GM18861 (cell line): ENCODE data around the gene PACS1.
"Not testable (repeated sequence)": the region's sequence is repeated elsewhere in the genome, so short reads cannot be mapped to it uniquely, and the experiment has no call there.

Source experiments
- ATAC-seq: cut with Tn5 transposase; IDR thresholded peaks from one replicate; pipeline ENCODE4 v1.9.1; 2021; ENCODE audit not compliant: unreplicated experiment

Gene PACS1

DNA sequence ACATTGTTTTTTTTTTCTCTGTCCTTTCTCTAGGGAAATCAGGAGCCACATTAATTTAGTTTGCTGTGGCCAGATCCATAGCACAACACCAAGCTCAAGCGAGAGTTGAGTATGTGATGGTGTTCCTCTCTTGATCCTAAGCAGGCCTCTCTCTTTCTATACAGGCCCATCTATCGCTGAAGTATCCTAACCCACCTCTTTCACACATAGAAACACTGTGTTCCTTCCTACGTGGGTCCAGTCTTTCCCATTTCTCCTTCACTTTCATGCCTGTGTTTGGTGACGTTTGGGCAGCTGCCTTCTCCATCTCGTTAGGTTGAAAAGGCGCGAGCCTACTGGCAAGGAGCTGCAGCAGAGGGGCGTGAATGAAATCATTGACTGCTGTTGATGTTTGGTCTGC lies 2.4 kb downstream of the PACS1 start:
- no peak for ATAC-seq

GRCh38 chr11:66073669-66074068 lies 3.6 kb downstream of the PACS1 start:
- no peak for ATAC-seq

DNA sequence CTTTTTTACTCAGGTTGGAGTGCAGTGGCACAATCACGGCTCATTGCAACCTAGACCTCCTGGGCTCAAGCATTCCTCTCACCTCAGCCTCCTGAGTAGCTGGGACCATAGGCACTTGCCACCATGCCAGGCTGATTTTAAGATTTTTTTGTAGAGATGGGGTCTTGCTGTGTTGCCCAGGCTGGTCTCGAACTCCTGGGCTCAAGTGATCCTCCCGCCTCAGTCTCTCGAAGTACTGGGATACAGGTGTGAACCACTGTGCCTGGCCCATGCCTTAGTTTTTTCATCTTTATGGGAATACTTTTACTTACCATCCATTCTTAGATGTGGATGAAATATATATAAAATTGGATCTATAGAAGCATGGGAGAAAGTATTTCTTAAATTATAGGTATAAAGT lies 5.2 kb downstream of the PACS1 start:
- ATAC-seq, result no peak

GRCh38 chr11:66076561-66076960 lies 6.5 kb downstream of the PACS1 start:
- ATAC-seq, result no peak

DNA sequence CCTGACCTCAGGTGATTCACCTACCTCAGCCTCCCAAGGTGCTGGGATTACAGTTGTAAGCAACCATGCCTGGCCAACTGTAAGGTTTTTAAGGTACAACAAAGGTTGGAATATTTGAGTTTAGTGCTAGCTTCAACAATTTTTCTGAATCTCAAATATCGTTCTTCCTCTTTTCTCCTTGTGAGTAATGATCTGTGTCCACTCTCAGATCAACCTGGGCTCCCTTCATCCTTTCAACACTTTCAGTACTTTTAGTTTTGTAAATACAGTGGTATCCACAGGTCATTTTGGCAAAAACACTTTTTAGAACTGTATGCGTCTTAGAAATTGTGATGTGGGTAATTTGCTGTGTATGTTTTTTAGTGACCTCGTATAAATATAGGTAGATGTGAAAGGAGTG lies 7.9 kb downstream of the PACS1 start:
- ATAC-seq, result no peak

GRCh38 chr11:66078949-66079348 lies 8.9 kb downstream of the PACS1 start:
- not testable (repeated sequence) for ATAC-seq

DNA sequence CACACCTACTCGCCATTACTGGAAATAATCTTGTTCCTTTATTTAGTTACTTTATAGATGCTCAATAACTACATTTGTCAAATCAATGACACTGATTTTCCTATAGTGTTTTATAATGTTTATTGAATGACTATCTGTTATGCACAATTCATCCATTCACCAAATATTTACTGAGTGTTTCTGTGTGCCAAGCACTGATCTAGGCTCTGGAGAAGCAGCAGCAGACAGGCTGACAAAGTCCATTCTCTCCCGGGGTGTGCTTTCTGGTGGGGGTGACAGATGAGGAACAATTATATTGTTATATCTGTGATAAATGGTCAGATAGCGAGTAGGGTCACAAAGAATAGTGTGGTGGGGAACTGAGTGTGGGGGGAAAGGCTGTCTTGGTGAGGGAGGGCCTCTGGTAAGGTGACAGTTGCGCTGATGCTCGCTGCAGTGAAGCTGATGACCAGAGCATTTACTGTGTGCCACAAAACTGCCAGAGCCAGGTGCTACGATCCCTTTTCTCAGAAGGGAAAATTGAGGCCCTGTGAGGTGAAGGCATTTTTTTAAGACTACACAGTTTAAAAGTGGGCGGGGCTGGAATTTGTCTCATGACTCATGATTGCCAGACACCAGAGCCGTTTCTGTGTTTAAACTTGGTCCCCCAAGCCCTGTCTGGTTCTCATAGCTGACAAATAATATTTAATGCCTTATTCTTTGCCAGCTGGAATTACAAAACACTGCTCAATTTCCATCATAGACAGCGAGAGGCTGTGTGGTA lies 10.2 kb downstream of the PACS1 start:
- no peak for ATAC-seq

DNA sequence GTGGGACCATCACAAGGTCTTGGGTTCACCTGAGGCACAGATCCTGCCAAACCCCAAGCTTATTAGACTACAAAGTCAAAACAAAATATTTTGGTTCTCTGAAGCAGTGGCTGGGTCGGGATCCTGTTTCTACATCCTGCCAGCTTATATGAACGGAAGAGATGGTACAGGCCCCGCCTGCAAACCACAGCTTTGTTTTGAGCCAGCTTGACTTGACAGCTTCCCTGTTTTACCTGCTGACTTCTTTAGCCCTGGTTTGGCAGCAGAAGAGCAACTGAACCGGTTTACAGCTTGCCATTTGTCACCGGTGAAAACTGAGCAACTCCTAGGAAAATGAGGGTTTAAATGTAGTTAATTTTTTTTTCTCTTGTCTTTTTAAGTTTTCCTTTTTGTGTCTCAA lies 11.4 kb downstream of the PACS1 start:
- peak; percentile 63 for ATAC-seq

GRCh38 chr11:66082946-66083698 lies 13.1 kb downstream of the PACS1 start:
- no peak for ATAC-seq

DNA sequence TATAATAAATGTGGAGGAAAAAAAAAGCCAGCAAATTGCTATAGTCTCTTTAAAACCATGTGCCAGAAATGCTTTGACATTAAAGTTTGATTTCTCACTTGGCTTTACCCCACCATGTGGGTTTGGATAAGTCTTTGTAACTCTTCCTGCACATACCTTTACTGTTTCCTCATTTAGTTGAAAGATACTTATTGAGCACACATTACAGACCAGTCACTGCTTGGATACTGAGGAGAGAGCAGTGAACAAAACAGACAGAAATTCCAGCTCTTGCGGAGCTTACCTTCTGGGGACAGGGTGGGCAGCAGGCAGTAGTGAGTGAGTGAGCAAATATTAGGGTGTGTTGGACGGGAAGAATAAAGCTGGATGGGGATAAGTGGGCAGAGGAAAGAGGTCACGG lies 13.7 kb downstream of the PACS1 start:
- ATAC-seq, result no peak

DNA sequence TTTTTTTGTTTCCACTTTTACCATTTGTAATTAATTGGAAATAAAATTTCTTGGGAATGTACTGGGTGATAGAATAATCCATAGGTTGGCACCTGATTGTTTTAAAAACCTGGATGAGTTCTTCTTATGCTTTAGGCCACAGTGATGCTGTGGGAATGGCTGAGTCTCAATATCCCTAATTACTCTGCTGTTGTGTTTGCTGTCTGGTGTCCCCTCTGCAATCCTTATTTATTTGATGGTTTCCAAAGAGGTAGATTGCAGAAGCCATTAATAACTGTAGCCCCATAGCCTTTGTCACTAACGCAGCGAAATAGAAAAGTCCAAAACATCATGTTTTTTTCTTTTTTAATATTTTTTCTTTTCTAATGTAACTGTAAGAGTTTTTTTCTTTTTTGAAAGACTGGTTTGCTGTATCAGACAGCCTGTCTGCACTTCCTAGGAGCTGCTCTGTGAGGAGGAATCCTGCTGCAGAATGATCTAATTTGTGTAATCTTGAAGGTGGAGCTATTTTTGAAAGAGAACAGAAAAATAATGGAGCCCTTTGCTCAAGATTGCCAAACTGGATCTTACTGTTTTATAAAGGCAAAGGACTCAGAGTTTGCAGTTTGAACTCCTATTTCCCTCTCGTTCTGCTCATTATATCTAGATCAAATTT lies 14.9 kb downstream of the PACS1 start:
- ATAC-seq, result no peak

DNA sequence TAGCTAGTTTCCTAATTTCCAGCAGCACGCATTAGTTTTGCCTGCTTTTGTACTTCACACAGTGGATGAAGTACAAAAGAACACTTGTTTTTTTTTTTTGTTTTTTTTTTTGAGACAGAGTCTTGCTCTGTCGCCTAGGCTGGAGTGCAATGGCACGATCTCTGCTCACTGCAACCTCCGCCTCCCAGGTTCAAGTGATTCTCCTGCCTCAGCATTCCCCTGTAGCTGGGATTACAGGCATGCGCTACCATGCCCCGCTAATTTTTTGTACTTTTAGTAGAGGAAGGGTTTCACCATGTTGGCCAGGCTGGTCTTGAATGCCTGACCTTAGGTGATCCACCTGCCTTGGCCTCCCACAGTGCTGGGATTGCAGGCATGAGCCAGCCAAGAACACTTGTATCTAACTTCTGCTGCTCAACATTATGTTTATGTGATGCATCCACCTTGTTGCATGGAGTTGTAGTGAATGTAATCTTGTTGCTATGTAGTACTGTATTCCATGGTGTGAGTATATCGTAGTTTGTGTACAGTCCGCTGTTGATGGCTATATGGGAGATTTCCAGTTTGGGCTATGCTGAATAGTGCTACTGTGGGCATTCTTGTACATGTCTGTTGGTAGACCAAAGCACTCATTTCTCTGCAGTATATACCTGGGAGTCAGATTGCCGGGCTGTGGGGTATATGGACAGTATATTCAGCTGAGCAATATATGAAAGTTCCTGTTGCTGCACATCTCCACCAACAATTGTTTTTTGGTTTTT lies 17.3 kb downstream of the PACS1 start:
- no peak for ATAC-seq

DNA sequence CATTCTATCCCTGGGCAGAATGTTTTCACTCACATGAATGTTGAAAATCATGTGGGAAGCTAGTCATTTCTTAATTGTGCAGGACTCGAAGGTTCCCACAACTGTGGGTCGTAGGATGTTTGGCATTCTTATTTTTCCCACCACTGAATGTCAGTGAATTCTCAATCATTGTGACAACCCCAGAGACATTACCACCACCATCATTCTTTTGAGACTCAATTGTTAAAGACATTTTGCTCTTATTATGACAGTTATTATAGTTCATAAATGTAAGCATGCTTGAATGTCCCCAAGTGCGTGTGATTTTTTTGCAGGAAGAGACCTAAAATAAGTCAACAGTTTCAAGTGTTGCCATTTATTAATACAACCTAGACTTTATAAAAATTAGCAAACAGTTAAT lies 19.0 kb downstream of the PACS1 start:
- no peak for ATAC-seq

DNA sequence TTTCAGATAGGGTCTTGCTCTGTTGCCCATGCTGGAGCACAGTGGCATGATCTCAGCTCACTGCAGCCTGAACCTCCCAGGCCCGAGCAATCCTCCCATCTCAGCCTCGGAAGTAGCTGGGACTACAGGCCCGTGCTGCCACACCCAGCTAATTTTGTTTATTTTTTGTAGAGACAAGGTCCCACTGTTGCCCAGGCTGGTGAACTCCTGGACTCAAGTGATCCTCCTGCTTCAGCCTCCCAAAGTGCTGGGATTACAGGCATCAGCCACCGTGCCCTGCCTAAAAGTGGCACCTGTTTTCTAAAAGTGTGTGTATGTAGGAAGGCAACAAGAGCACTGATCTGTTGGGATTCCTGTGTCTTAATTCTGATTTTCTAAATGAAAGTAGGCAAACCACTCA lies 20.2 kb downstream of the PACS1 start:
- ATAC-seq, result no peak

GRCh38 chr11:66092125-66092524 lies 22.1 kb downstream of the PACS1 start:
- not testable (repeated sequence) for ATAC-seq

GRCh38 chr11:66099746-66100145 lies 29.7 kb downstream of the PACS1 start:
- ATAC-seq, result not testable (repeated sequence)

DNA sequence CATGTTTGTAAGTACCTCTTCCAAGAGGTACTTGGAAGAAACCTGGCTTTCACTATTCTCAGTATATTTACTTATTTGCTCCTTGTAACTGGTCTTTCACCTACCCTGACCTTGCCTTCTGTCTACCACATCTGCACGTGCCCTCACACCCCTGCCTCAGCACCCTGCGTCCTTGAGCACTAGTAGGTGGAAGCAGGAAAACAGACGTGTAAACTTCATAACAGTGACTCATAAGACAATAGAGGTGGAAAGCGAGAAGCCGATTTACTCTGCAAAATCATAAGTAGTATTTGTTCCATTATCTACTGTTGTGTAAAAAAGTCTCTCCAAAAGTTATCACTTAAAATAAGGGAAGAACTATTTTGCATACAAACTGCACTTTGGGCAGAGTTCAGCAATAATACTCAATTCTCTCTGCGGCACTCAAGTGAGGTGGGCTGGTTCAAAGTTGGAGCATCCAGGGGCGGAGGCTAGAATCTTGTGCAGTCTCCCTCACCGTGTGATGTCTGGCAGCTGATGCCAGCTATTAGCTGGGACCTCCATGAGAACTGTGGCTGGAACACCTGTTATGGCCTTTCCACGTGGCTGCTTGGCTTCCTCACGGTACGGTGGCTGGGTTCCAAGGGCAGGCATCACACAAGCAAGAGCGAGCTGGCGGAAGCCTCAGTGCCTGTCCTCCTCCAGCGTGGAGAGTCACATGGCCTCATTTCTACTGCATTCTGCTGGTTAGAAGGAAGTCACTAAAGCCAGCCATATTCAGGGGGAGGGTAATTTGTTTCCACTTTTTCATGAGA lies 30.4 kb downstream of the PACS1 start:
- peak; percentile 60 for ATAC-seq

GRCh38 chr11:66101066-66101464 lies 31.0 kb downstream of the PACS1 start:
- peak; percentile 29 for ATAC-seq

DNA sequence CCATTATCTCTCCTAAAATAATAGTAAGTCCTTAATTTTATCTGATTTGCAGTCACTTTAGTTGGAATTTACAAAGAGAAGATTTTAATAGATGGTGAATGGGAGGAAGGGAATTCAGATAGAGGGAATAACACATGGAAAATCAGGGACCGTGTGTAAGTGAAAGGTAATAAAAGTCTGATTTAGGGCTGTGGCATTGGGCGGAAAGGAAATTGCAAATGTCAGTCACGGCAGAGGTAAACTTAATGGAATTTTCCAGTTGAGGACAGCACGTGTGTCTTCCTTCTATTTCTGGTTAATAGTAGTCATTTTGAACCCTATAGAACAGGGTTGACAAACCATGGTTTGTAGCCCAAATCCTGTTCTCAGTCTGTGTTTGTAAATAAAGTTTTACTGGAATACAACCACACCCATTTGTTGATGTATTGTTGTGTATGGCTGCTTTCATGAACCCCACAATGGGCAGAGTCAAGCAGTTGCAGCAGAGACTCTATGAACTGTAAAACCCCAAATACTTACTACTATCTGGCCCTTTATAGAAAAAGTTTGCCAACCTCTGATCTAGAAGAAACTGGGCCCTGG lies 34.1 kb downstream of the PACS1 start:
- no peak for ATAC-seq
